Measurements from ENCODE around the gene NHLRC2.
A peak's percentile ranks its signal among the peaks of the same experiment; 100 is the strongest.

The NHLRC2 gene

GRCh38 chr10:113849140-113849803 lies 5.2 kb upstream of the NHLRC2 start:
- Histone ChIP-seq H3K4me2 (no peak overlapping the region), H3K79me2 (ENCODE audit: insufficient read depth, low read depth) (no peaks in the 10 kb centered on the region), H3K9ac (no peak overlapping the region), H3K36me3 (ENCODE audit: insufficient read depth) (no peaks in the 10 kb centered on the region), H3K4me3 (IDR thresholded peaks at IDR 0.05; ENCODE audit: insufficient read depth, low read depth, low read length) (no peak overlapping the region), H3K27me3 (ENCODE audit: insufficient read depth, low read depth) (no peaks in the 10 kb centered on the region), H3K27ac (no peak overlapping the region), H3K4me1 (ENCODE audit: low read depth, poor library complexity, severe bottlenecking) (peaks cover 19% of the 10 kb centered on the region), H2AFZ (ENCODE audit: low read depth) (no peak overlapping the region), H4K20me1 (ENCODE audit: insufficient read depth) (no peaks in the 10 kb centered on the region)
- TF ChIP-seq CTCF (conservative IDR thresholded peaks at IDR 0.05; ENCODE audit: low read depth, low read length): no peak

- no peak overlapping the region for H3K4me3 ChIP-seq (IDR thresholded peaks at IDR 0.05; ENCODE audit: insufficient read depth, low read depth, low read length)
- no peaks in the 10 kb centered on the region for H3K27me3 ChIP-seq (ENCODE audit: insufficient read depth, low read depth)
- H3K4me2 ChIP-seq: no peak overlapping the region
- peaks cover 19% of the 10 kb centered on the region for H3K4me1 ChIP-seq (ENCODE audit: low read depth, poor library complexity, severe bottlenecking)
- no peak for TF ChIP-seq CTCF (conservative IDR thresholded peaks at IDR 0.05; ENCODE audit: low read depth, low read length)
- H4K20me1 ChIP-seq (ENCODE audit: insufficient read depth): no peaks in the 10 kb centered on the region
- H3K79me2 ChIP-seq (ENCODE audit: insufficient read depth, low read depth): peaks cover under 1% of the 10 kb centered on the region; the same call in 1 of the 2 replicates
- no peak overlapping the region for H2AFZ ChIP-seq (ENCODE audit: low read depth)
- no peaks in the 10 kb centered on the region for H3K36me3 ChIP-seq (ENCODE audit: insufficient read depth)
- H3K27ac ChIP-seq: no peak overlapping the region
- H3K9ac ChIP-seq: no peak overlapping the region
Observed at GRCh38 chr10:113849946-113850345, 4.5 kb upstream of the NHLRC2 start.

GRCh38 chr10:113853578-113854012 lies 866 bp upstream of the NHLRC2 start:
- Histone ChIP-seq H3K79me2 (ENCODE audit: insufficient read depth, low read depth) (peaks cover 20% of the 10 kb centered on the region), H3K4me1 (ENCODE audit: low read depth, poor library complexity, severe bottlenecking) (peaks cover 43% of the 10 kb centered on the region), H2AFZ (ENCODE audit: low read depth) (peak overlapping the region; percentile 97)

GRCh38 chr10:113854761-113855588 lies 514 bp downstream of the NHLRC2 start:
- Histone ChIP-seq H3K36me3 (ENCODE audit: insufficient read depth) (peaks cover 7% of the 10 kb centered on the region), H3K4me1 (ENCODE audit: low read depth, poor library complexity, severe bottlenecking) (peaks cover 43% of the 10 kb centered on the region)

More at GRCh38 chr10:113853578-113854012, 866 bp upstream of the NHLRC2 start:
- no peak for TF ChIP-seq CTCF (conservative IDR thresholded peaks at IDR 0.05; ENCODE audit: low read depth, low read length)
- Histone ChIP-seq H3K4me3 (IDR thresholded peaks at IDR 0.05; ENCODE audit: insufficient read depth, low read depth, low read length) (peak overlapping the region; percentile 7), H3K36me3 (ENCODE audit: insufficient read depth) (peaks cover 4% of the 10 kb centered on the region; the same call in 1 of the 2 replicates), H3K27me3 (ENCODE audit: insufficient read depth, low read depth) (no peaks in the 10 kb centered on the region), H3K4me2 (peak overlapping the region; percentile 64), H4K20me1 (ENCODE audit: insufficient read depth) (no peaks in the 10 kb centered on the region), H3K9ac (peak overlapping the region; percentile 90), H3K27ac (peak overlapping the region; percentile 59)

More at GRCh38 chr10:113854761-113855588, 514 bp downstream of the NHLRC2 start:
- TF ChIP-seq CTCF (conservative IDR thresholded peaks at IDR 0.05; ENCODE audit: low read depth, low read length): no peak
- H2AFZ ChIP-seq (ENCODE audit: low read depth): peak overlapping the region; percentile 97
- no peak overlapping the region for H3K4me3 ChIP-seq (IDR thresholded peaks at IDR 0.05; ENCODE audit: insufficient read depth, low read depth, low read length)
- peak overlapping the region; percentile 78 for H3K4me2 ChIP-seq
- H4K20me1 ChIP-seq (ENCODE audit: insufficient read depth): no peaks in the 10 kb centered on the region
- peak overlapping the region; percentile 59 for H3K27ac ChIP-seq
- H3K9ac ChIP-seq: peak overlapping the region; percentile 90
- no peaks in the 10 kb centered on the region for H3K27me3 ChIP-seq (ENCODE audit: insufficient read depth, low read depth)
- peaks cover 20% of the 10 kb centered on the region for H3K79me2 ChIP-seq (ENCODE audit: insufficient read depth, low read depth)
